GM12801 (cell line): Measurements from ENCODE around the gene RAB11B.

Experiments used
- CTCF ChIP-seq: IDR thresholded peaks from one replicate; pipeline ENCODE4 v1.5.1; 2011; ENCODE audit warnings: control low read depth; ENCODE audit not compliant: insufficient read length; ENCODE audit errors: extremely low read depth

The RAB11B gene

GRCh38 chr19:8357007-8357521 lies 33.1 kb upstream of the RAB11B start:
- no peak for TF ChIP-seq CTCF

GRCh38 chr19:8358948-8359347 lies 31.2 kb upstream of the RAB11B start:
- TF ChIP-seq CTCF: no peak

- TF ChIP-seq CTCF: no peak
Measured at GRCh38 chr19:8360196-8360595, 30.0 kb upstream of the RAB11B start.

- TF ChIP-seq CTCF: no peak
Measured at GRCh38 chr19:8361921-8362793, 28.0 kb upstream of the RAB11B start.

- no peak for TF ChIP-seq CTCF
Measured at GRCh38 chr19:8363803-8364771, 26.1 kb upstream of the RAB11B start, which contains the start of gene ANGPTL4. Gene ANGPTL4, plus strand, starts transcription at chr19:8364155. Its CDS starts 167 bp downstream, at chr19:8364322.

- TF ChIP-seq CTCF: no peak
Measured at GRCh38 chr19:8366121-8366581, 24.0 kb upstream of the RAB11B start.

- no peak for TF ChIP-seq CTCF
Measured at GRCh38 chr19:8366961-8367326, 23.2 kb upstream of the RAB11B start.
